ENCODE data around the gene SASH1. TPM values are rescaled to one million over a fixed set of nuclear protein-coding genes. Genes with fewer than 3 reads are reported as not detected.

Gene SASH1
- polyA plus RNA-seq, 3 donors from 2014 or later = not detected

DNA sequence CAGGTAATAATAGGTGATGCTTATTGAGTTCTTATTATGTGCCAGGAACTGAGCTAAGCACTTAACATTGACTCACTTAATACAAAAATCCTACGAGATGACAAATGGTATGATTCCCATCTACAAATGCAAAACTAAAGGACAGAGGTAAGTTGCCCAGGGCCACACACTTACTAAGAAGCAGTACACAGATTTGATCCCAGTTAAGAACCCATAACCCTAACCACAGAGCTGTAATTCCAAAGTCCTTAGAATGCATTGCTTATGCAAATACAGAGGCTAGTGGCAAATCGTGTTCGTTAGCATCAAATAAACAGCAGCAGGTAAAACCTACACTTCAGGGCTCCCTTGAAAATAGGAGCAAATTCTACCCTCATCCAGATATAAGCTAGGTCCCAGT lies 104.0 kb downstream of the SASH1 start:
- peaks cover 0 to 10% (median 5%) of the 10 kb centered on the region in 3 donors for H3K27me3 Mint-ChIP-seq (ENCODE audit: low read depth in 3 of 3)
- H3K27ac Mint-ChIP-seq = no peak overlapping the region
- no peak overlapping the region for H3K4me3 Mint-ChIP-seq
- H3K36me3 Mint-ChIP-seq = no peaks in the 10 kb centered on the region
- no peaks in the 10 kb centered on the region for H3K9me3 Mint-ChIP-seq
- no peak for DNase-seq
- H3K4me1 Mint-ChIP-seq = peaks cover 0 to 6% of the 10 kb centered on the region in 2 donors

- H3K36me3 Mint-ChIP-seq = no peaks in the 10 kb centered on the region
- H3K27ac Mint-ChIP-seq = no peak overlapping the region
- peaks cover 0 to 9% of the 10 kb centered on the region in 2 donors for H3K4me1 Mint-ChIP-seq
- no peak overlapping the region for H3K4me3 Mint-ChIP-seq
- H3K9me3 Mint-ChIP-seq = no peaks in the 10 kb centered on the region
- H3K27me3 Mint-ChIP-seq (ENCODE audit: low read depth in 3 of 3) = peaks cover 0 to 10% (median 5%) of the 10 kb centered on the region in 3 donors
- DNase-seq = no peak
These were observed 105.0 kb downstream of the SASH1 start for GRCh38 chr6:148447521-148448230.

DNA sequence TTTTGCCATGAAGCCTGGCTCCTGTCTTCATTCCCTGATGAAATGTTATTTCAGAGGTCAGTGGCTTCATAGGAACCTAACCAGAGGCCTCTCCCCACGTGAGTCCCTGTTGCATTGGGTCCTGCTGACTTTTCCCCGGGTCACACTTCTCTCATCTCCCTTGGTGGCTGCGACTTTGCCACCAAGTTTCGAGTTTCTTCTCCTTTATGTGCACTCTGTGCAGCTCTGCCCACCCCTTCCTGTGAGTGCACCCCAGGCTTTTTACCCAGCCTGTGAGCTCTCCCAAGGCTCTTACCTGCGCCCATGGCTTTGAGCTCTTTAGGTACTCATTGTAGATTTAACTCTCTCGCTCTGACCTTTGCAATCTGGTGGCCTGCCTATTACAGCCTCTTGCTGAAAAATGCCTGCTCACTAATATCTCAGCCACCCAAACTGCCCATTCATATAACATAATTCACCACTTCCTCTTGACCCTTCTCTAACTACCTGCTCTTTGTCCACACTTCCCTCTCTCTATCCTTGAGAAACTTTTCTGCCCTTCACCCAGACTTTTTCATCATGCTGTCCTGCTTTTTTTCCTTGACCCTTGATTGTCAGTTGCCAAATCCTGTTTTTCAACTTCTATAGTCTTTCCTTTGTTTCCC lies 105.9 kb downstream of the SASH1 start:
- no peaks in the 10 kb centered on the region for H3K36me3 Mint-ChIP-seq
- no peak overlapping the region for H3K27ac Mint-ChIP-seq
- H3K4me1 Mint-ChIP-seq = peaks cover 0 to 9% of the 10 kb centered on the region in 2 donors
- DNase-seq = no peak
- no peak overlapping the region for H3K4me3 Mint-ChIP-seq
- peaks cover 0 to 8% (median 5%) of the 10 kb centered on the region in 3 donors for H3K27me3 Mint-ChIP-seq (ENCODE audit: low read depth in 3 of 3)
- H3K9me3 Mint-ChIP-seq = no peaks in the 10 kb centered on the region

GRCh38 chr6:148450866-148451265 lies 108.2 kb downstream of the SASH1 start:
- peaks cover 0 to 9% of the 10 kb centered on the region in 2 donors for H3K4me1 Mint-ChIP-seq

DNA sequence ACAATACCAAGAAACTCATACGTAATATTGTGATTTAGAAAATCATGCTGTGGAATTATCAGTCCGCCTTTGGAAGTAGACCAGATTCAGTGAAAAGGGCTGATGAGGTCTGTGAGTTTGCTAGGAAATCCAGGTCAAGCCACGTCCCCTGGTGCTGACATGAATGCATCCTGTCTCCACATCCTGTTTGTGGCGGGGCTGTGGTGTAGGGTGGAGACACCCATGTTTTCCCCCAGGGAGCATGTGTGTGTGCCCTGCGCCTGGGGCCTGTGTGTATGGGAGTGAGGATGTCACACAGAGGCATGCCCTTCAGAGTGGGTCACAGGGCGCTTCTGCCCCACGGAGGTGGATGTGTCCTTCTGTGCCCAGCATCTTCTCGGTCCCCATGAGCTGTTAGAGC lies 109.1 kb downstream of the SASH1 start:
- H3K4me3 Mint-ChIP-seq = no peak overlapping the region
- peak in 1 of 3 donors; percentile 5 for DNase-seq
- no peaks in the 10 kb centered on the region for H3K36me3 Mint-ChIP-seq
- no peaks in the 10 kb centered on the region for H3K9me3 Mint-ChIP-seq
- H3K27me3 Mint-ChIP-seq (ENCODE audit: low read depth in 3 of 3) = peaks cover 0 to 4% (median 3%) of the 10 kb centered on the region in 3 donors
- H3K4me1 Mint-ChIP-seq = peaks cover 0 to 9% of the 10 kb centered on the region in 2 donors
- peak overlapping the region in 1 of 6 donors; percentile 49 for H3K27ac Mint-ChIP-seq

More at GRCh38 chr6:148450866-148451265, 108.2 kb downstream of the SASH1 start:
- Mint-ChIP-seq H3K9me3 (no peaks in the 10 kb centered on the region), H3K4me3 (no peak overlapping the region), H3K27ac (no peak overlapping the region), H3K27me3 (ENCODE audit: low read depth in 3 of 3) (peaks cover 0 to 4% (median 3%) of the 10 kb centered on the region in 3 donors), H3K36me3 (no peaks in the 10 kb centered on the region)
- no peak for DNase-seq

DNA sequence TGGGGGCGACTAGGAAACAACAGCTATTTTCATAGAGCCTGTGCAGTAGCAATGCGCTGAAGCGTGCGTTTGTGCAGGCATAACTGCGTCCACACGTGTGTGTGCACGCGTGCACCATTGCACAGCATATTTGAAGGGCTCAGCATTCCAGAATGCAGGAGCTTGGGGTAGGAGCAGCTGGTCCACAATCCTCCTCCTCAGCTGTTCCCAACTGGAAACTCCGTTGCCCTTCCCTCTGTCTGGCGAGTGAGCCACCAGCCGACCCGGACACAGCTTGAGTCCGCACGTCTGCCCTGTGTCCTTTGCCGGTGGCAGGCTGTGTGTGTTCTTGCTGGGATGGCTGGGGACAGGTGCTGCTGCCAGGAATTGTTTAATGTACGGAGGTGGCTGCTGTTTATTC lies 110.2 kb downstream of the SASH1 start:
- H3K27me3 Mint-ChIP-seq (ENCODE audit: low read depth in 3 of 3) = peaks cover 0 to 4% (median 2%) of the 10 kb centered on the region in 3 donors
- H3K4me3 Mint-ChIP-seq = no peak overlapping the region
- H3K27ac Mint-ChIP-seq = no peak overlapping the region
- H3K9me3 Mint-ChIP-seq = no peaks in the 10 kb centered on the region
- no peaks in the 10 kb centered on the region for H3K36me3 Mint-ChIP-seq
- no peak for DNase-seq
- H3K4me1 Mint-ChIP-seq = peaks cover 0 to 9% of the 10 kb centered on the region in 2 donors

DNA sequence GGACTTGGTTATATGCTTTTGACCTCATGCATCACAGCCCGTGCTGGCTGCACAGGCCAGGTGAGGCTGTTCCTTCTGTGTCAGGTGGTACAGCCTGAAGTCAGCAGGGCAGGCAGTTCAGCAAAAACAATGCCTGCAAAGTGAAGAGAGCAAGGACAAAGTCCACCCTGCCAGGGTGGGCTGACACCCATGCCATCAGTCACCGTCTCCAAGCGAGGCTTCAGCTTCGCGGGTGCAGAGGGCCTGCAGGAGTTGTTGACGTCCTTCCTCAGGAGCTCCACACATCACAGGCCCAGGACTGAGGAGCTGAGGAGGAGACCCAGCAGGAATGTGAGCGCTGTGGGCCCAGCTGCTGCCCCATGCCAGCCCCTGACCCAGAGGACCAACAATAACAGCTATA lies 111.3 kb downstream of the SASH1 start:
- Mint-ChIP-seq H3K27ac (no peak overlapping the region), H3K36me3 (no peaks in the 10 kb centered on the region), H3K27me3 (ENCODE audit: low read depth in 3 of 3) (no peaks in the 10 kb centered on the region), H3K4me3 (no peak overlapping the region), H3K9me3 (no peaks in the 10 kb centered on the region), H3K4me1 (peaks cover 0 to 9% of the 10 kb centered on the region in 2 donors)
- no peak for DNase-seq

DNA sequence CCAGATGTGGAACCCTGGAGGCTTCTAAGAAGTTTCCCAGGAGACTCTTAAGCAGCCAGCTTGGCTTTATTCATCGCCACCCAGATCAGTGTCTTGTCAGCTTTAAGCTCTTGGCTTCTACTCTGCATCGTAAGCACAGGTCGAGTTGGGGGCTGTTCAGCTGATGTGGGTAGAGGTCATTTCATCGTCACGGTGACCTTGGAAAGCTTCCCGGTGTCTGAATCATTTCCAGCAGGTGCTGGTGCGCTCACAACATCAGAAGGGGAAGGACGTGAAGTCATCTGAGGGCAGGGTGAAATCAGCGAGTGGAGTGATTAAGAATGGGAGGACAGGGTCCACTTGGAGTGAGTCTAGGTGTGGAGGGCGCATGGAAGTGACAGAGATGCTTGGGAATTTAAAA lies 112.6 kb downstream of the SASH1 start:
- peaks cover 0 to 9% of the 10 kb centered on the region in 2 donors for H3K4me1 Mint-ChIP-seq
- no peak for DNase-seq

DNA sequence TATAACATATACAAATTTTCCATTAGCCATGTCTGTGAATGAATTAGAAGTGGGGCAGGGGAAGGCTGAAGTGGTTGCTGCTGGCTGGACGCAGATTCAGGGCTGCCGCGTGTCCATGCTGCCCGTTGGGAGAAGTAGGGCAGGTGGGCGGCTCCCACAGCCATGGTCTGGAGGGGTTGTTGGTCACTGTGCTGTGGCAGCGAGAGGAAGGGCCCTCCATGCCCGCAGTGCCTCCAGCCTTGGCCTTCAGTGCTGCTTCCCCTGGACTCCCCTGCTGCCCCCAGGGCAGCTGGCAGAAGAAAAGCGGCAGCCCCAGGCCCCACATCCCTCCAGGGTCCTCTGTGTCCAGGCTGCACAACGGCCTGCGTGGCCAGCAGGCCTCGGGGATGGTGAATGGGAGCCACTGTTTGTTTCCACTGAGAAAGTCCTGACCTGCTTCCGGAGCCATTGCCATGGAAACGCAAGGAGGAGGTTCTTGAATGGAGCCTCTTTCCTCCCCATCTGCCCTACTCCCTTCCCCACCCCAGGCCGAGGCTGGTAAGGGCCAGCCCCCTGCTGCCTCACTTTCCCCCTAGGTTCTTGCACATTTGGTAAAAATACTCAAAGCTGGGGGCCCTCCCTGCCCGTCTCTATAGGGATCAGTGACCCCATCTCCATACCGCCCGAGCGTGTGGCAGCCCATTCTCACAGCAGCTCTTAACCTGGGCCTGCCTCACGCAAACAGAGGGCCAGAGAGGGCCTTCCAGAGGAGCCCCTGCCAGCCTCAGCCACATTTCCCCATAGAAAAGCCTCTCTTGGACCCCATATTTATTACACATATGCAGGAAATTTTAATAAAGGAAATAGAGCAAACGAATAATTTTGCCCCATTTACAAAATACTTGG lies 113.3 kb downstream of the SASH1 start:
- H3K27ac Mint-ChIP-seq = no peak overlapping the region
- no peak overlapping the region for H3K4me3 Mint-ChIP-seq
- DNase-seq = no peak
- no peaks in the 10 kb centered on the region for H3K9me3 Mint-ChIP-seq
- H3K4me1 Mint-ChIP-seq = peaks cover 0 to 9% of the 10 kb centered on the region in 2 donors
- H3K36me3 Mint-ChIP-seq = no peaks in the 10 kb centered on the region
- no peaks in the 10 kb centered on the region for H3K27me3 Mint-ChIP-seq (ENCODE audit: low read depth in 3 of 3)

More for the DNA sequence above, 112.6 kb downstream of the SASH1 start:
- H3K36me3 Mint-ChIP-seq = no peaks in the 10 kb centered on the region
- H3K4me3 Mint-ChIP-seq = no peak overlapping the region
- no peak overlapping the region for H3K27ac Mint-ChIP-seq
- H3K27me3 Mint-ChIP-seq (ENCODE audit: low read depth in 3 of 3) = no peaks in the 10 kb centered on the region
- H3K9me3 Mint-ChIP-seq = no peaks in the 10 kb centered on the region

DNA sequence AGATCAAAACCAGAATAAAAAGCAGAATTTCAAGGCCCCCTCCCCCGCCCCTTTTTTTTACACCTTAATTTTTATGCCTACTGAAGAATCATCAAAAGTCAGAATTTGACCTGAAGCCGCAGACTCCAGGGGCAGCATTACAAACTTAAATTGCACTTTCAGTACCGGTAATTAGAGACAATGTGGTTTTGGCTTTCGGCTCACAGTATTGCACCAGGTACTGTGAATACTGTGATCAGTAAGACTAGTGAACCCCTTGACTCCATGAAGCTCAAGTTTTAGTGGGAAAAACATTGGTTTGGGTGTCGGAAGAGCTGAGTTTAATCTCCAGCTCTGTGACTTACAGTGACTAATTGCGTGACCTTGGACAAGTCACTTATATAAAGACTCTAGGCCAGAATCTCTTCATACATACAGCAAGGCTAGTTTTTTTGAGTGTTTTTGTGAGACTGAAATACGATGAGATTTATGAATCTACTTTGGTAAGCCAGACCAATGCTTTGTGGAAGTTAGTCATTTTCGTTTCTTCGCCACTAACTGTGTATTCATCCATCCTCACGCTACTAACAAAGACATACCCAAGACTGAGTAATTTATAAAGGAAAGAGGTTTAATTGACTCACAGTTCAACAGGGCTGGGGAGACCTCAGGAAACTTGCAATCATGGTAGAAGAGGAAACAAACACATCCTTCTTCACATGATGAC lies 114.7 kb downstream of the SASH1 start:
- DNase-seq = no peak
- no peaks in the 10 kb centered on the region for H3K27me3 Mint-ChIP-seq (ENCODE audit: low read depth in 3 of 3)
- no peaks in the 10 kb centered on the region for H3K36me3 Mint-ChIP-seq
- no peak overlapping the region for H3K4me3 Mint-ChIP-seq
- no peaks in the 10 kb centered on the region for H3K4me1 Mint-ChIP-seq
- no peak overlapping the region for H3K27ac Mint-ChIP-seq
- no peaks in the 10 kb centered on the region for H3K9me3 Mint-ChIP-seq

- H3K9me3 Mint-ChIP-seq = no peaks in the 10 kb centered on the region
- H3K27me3 Mint-ChIP-seq (ENCODE audit: low read depth in 3 of 3) = no peaks in the 10 kb centered on the region
- no peak overlapping the region for H3K27ac Mint-ChIP-seq
- no peak for DNase-seq
- no peaks in the 10 kb centered on the region for H3K4me1 Mint-ChIP-seq
- H3K4me3 Mint-ChIP-seq = no peak overlapping the region
- no peaks in the 10 kb centered on the region for H3K36me3 Mint-ChIP-seq
These were observed 115.2 kb downstream of the SASH1 start for GRCh38 chr6:148457843-148458159.

DNA sequence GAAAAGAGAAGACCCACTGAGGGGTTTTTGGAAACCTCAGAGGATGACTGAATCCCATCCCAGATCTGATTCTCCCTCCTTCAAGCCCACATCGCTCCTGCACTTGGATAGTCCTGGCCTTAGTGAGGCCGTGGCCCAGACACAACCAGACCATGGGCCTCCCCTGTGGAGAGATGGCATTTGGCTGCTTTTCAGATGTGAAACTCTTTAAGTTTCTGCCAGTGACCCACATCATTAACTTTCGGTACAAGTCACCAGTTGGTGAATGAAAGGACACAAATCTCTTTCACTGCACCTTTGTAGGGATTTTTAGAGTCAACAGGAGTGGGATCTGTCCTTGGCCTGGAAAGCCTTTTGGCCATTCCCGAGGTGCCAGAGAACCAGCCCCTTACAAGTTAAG lies 116.6 kb downstream of the SASH1 start:
- H3K9me3 Mint-ChIP-seq = no peaks in the 10 kb centered on the region
- H3K4me1 Mint-ChIP-seq = no peaks in the 10 kb centered on the region
- no peak overlapping the region for H3K27ac Mint-ChIP-seq
- H3K27me3 Mint-ChIP-seq (ENCODE audit: low read depth in 3 of 3) = no peaks in the 10 kb centered on the region
- H3K4me3 Mint-ChIP-seq = no peak overlapping the region
- H3K36me3 Mint-ChIP-seq = no peaks in the 10 kb centered on the region
- DNase-seq = no peak

- no peaks in the 10 kb centered on the region for H3K4me1 Mint-ChIP-seq
- no peak for DNase-seq
- H3K9me3 Mint-ChIP-seq = no peaks in the 10 kb centered on the region
- H3K36me3 Mint-ChIP-seq = no peaks in the 10 kb centered on the region
- H3K27ac Mint-ChIP-seq = no peak overlapping the region
- H3K4me3 Mint-ChIP-seq = no peak overlapping the region
- H3K27me3 Mint-ChIP-seq (ENCODE audit: low read depth in 3 of 3) = peaks cover 0 to 6% (median 4%) of the 10 kb centered on the region in 3 donors
These were observed 118.4 kb downstream of the SASH1 start for GRCh38 chr6:148460876-148461646.
